GM23338 (cell line): ENCODE results near the gene PACS2. TPM values are rescaled to one million over a fixed set of nuclear protein-coding genes. Genes with fewer than 3 reads are reported as not detected.

Source experiments
- ATAC-seq: fragments of 200-7000 bp; cut with Tn5 transposase; 3 replicates; pipeline ENCODE4 v1.9.1; 2020
- DNase-seq: peaks from one replicate; pipeline ENCODE4 v3.0.0-alpha.2; 2015; ENCODE audit warnings: low spot score
- H2AFZ ChIP-seq: fragments of 200-600 bp; sonication (generic); 2 replicates; pipeline ENCODE4 v1.8.0; 2016; ENCODE audit warnings: antibody characterized with exemption, mild to moderate bottlenecking, moderate library complexity
- H3F3A ChIP-seq: fragments of 200-600 bp; sonication (generic); replicated peaks from 2 replicates; pipeline ENCODE4 v1.8.0; 2017; ENCODE audit warnings: antibody characterized with exemption, mixed run types, low read depth
- H3K27ac ChIP-seq: fragments of 200-600 bp; sonication (generic); 2 replicates; pipeline ENCODE4 v1.6.1; 2016; ENCODE audit warnings: low read depth
- H3K27me3 ChIP-seq: fragments of 200-600 bp; sonication (generic); 2 replicates; pipeline ENCODE4 v1.8.0; 2016; ENCODE audit warnings: mild to moderate bottlenecking, mixed run types, moderate library complexity; ENCODE audit not compliant: insufficient read depth
- H3K36me3 ChIP-seq: fragments of 200-600 bp; sonication (generic); 2 replicates; pipeline ENCODE4 v1.8.0; 2016; ENCODE audit warnings: mild to moderate bottlenecking; ENCODE audit not compliant: insufficient read depth
- H3K4me1 ChIP-seq: fragments of 200-600 bp; sonication (generic); 2 replicates; pipeline ENCODE4 v1.8.0; 2016; ENCODE audit warnings: mild to moderate bottlenecking, moderate library complexity; ENCODE audit not compliant: insufficient read depth
- H3K4me2 ChIP-seq: fragments of 200-600 bp; sonication (generic); 2 replicates; pipeline ENCODE4 v1.7.1; 2017; ENCODE audit warnings: mixed run types
- H3K4me3 ChIP-seq: fragments of 200-600 bp; sonication (generic); 2 replicates; pipeline ENCODE4 v1.6.1; 2016; ENCODE audit warnings: mixed run types
- H3K79me2 ChIP-seq: fragments of 200-600 bp; sonication (generic); replicated peaks from 2 replicates; pipeline ENCODE4 v1.8.0; 2017; ENCODE audit warnings: mild to moderate bottlenecking; ENCODE audit not compliant: insufficient read depth
- H3K9me2 ChIP-seq: fragments of 200-600 bp; sonication (generic); 2 replicates; pipeline ENCODE4 v1.8.0; 2017; ENCODE audit not compliant: insufficient read depth
- H4K20me1 ChIP-seq: fragments of 200-600 bp; sonication (generic); replicated peaks from 2 replicates; pipeline ENCODE4 v1.8.0; 2017; ENCODE audit warnings: mild to moderate bottlenecking; ENCODE audit not compliant: insufficient read depth
- H3K27ac Mint-ChIP-seq: 2 replicates; pipeline ENCODE4 v1.8.0; 2020; ENCODE audit warnings: inconsistent platforms, mild to moderate bottlenecking, moderate library complexity, mixed read lengths
- H3K27me3 Mint-ChIP-seq: 3 replicates; pipeline ENCODE4 v1.8.0; 2022; ENCODE audit warnings: low read depth, mild to moderate bottlenecking, moderate library complexity, mixed read lengths, inconsistent platforms; ENCODE audit not compliant: insufficient read depth, poor library complexity
- H3K36me3 Mint-ChIP-seq: 3 replicates; pipeline ENCODE4 v1.8.0; 2021; ENCODE audit warnings: low read depth, mild to moderate bottlenecking, inconsistent platforms, moderate library complexity, mixed read lengths
- H3K4me1 Mint-ChIP-seq: 3 replicates; pipeline ENCODE4 v1.8.0; 2020; ENCODE audit warnings: mild to moderate bottlenecking, inconsistent platforms, mixed read lengths
- H3K4me3 Mint-ChIP-seq: 3 replicates; pipeline ENCODE4 v1.8.0; 2021; ENCODE audit warnings: moderate library complexity, mild to moderate bottlenecking, inconsistent platforms, mixed read lengths
- H3K9me3 Mint-ChIP-seq: 3 replicates; pipeline ENCODE4 v1.8.0; 2020; ENCODE audit warnings: moderate library complexity, mild to moderate bottlenecking, inconsistent platforms, mixed read lengths
- CREB1 ChIP-seq: fragments of 250-450 bp; sonication (Bioruptor Pico); IDR thresholded peaks from 2 replicates; pipeline ENCODE4 v1.5.0; 2020; ENCODE audit warnings: low read depth, mild to moderate bottlenecking, moderate library complexity
- CTCF ChIP-seq, 2 experiments: fragments of 200-600 bp in 1 of 2; sonication (generic) in 1 of 2; conservative IDR thresholded peaks; 2 replicates each; pipeline versions ENCODE4 v1.5.1 to v1.6.1; 2016 to 2017; ENCODE audit warnings: antibody characterized with exemption in 2 of 2, low read depth in 2 of 2, mild to moderate bottlenecking in 2 of 2, moderate library complexity in 1 of 2
- ETS1 ChIP-seq: IDR thresholded peaks from 2 replicates; pipeline ENCODE4 v1.6.1; 2016; ENCODE audit warnings: antibody characterized with exemption
- EZH2 ChIP-seq: fragments of 200-600 bp; sonication (generic); IDR thresholded peaks from one replicate; pipeline ENCODE4 v1.8.0; 2017; ENCODE audit warnings: antibody characterized with exemption, mild to moderate bottlenecking, low read depth; ENCODE audit not compliant: unreplicated experiment
- EZH2phosphoT487 ChIP-seq: fragments of 200-600 bp; sonication (generic); IDR thresholded peaks from one replicate; pipeline ENCODE4 v1.8.1; 2018; ENCODE audit warnings: antibody characterized with exemption; ENCODE audit not compliant: unreplicated experiment
- JUNB ChIP-seq: IDR thresholded peaks from one replicate; pipeline ENCODE4 v1.6.1; 2016; ENCODE audit warnings: antibody characterized with exemption; ENCODE audit not compliant: unreplicated experiment
- NANOG ChIP-seq: IDR thresholded peaks from 2 replicates; pipeline ENCODE4 v1.6.1; 2016; ENCODE audit warnings: antibody characterized with exemption, borderline replicate concordance
- POLR2AphosphoS5 ChIP-seq: IDR thresholded peaks from 2 replicates; pipeline ENCODE4 v1.6.1; 2016; ENCODE audit warnings: antibody characterized with exemption, low read depth
- REST ChIP-seq: IDR thresholded peaks from one replicate; pipeline ENCODE4 v1.6.1; 2018; ENCODE audit warnings: antibody characterized with exemption; ENCODE audit not compliant: unreplicated experiment
- STAT1 ChIP-seq: IDR thresholded peaks from one replicate; pipeline ENCODE4 v1.6.1; 2016; ENCODE audit warnings: antibody characterized with exemption; ENCODE audit not compliant: unreplicated experiment
- ZNF114 ChIP-seq: fragments of 250-450 bp; sonication (Bioruptor Pico); IDR thresholded peaks from 2 replicates; pipeline ENCODE4 v1.5.0; 2020; ENCODE audit warnings: mild to moderate bottlenecking, moderate library complexity
- ZNF331 ChIP-seq: fragments of 250-450 bp; sonication (Bioruptor Pico); IDR thresholded peaks from 2 replicates; pipeline ENCODE4 v1.5.0; 2020; ENCODE audit warnings: low read depth, mild to moderate bottlenecking, moderate library complexity
- ZNF462 ChIP-seq: fragments of 250-450 bp; sonication (Bioruptor Pico); IDR thresholded peaks from 2 replicates; pipeline ENCODE4 v1.5.0; 2020; ENCODE audit warnings: mild to moderate bottlenecking, moderate library complexity
- polyA plus RNA-seq: library from polyadenylated mRNA; unstranded; fragments of >200 nt; fragmentation: Nextera tagmentation; extraction: Ambion mirVana; gene quantifications from 2 replicates; pipeline ENCODE4 v1.2.1, GENCODE V29; 2016
- total RNA-seq: library from RNA; depleted of rRNA; stranded (reverse); fragments of >200 nt; shearing (Covaris generic); gene quantifications from 2 replicates; pipeline ENCODE4 v1.2.3, GENCODE V29; 2014

The PACS2 gene
- total and polyA plus RNA-seq, 2 experiments from 2014 or later, result 22.5 to 79.0 TPM

- no peak overlapping the region for H3K27ac ChIP-seq
Measured at GRCh38 chr14:105268736-105269354, 45.7 kb upstream of the PACS2 start.

More at GRCh38 chr14:105268736-105269354, 45.7 kb upstream of the PACS2 start:
- no peaks in the 10 kb centered on the region; the same call in 1 of the 2 replicates for H3K79me2 ChIP-seq
- TF ChIP-seq STAT1 (no peak), ZNF462 (CRISPR knock-in tag) (no peak), ETS1 (no peak), EZH2 (no peak), REST (no peak), ZNF331 (CRISPR knock-in tag) (no peak), CREB1 (CRISPR knock-in tag) (no peak), NANOG (no peak), POLR2AphosphoS5 (no peak), EZH2phosphoT487 (no peak), ZNF114 (CRISPR knock-in tag) (no peak), JUNB (no peak), CTCF (conservative IDR thresholded peaks at IDR 0.05; ENCODE audit: low read depth in 2 of 2) (no peak)
- H3K4me3 ChIP-seq, result no peak overlapping the region
- H3K4me2 ChIP-seq, result no peak overlapping the region
- no peak for DNase-seq
- peaks cover 2% of the 10 kb centered on the region for H3K27me3 Mint-ChIP-seq
- no peaks in the 10 kb centered on the region for H3F3A ChIP-seq
- no peaks in the 10 kb centered on the region for H3K9me3 Mint-ChIP-seq
- H3K27ac Mint-ChIP-seq, result no peak overlapping the region
- no peaks in the 10 kb centered on the region for H3K36me3 ChIP-seq
- no peak for ATAC-seq
- no peak overlapping the region for H2AFZ ChIP-seq
- no peaks in the 10 kb centered on the region; the same call in 2 of the 3 replicates for H3K4me1 Mint-ChIP-seq
- peaks cover 3% of the 10 kb centered on the region for H3K36me3 Mint-ChIP-seq
- no peaks in the 10 kb centered on the region for H3K9me2 ChIP-seq
- no peaks in the 10 kb centered on the region for H3K27me3 ChIP-seq
- no peak overlapping the region for H3K4me3 Mint-ChIP-seq
- H3K4me1 ChIP-seq, result no peaks in the 10 kb centered on the region
- H4K20me1 ChIP-seq, result no peaks in the 10 kb centered on the region; the same call in 1 of the 2 replicates
